T-helper 17 cell (primary cell): ENCODE measurements around the gene GIMAP6. TPM values are rescaled to one million over a fixed set of nuclear protein-coding genes. Genes with fewer than 3 reads are reported as not detected.
"Not testable (repeated sequence)": the region's sequence is repeated elsewhere in the genome, so short reads cannot be mapped to it uniquely, and the experiment has no call there.

Experiments
- ATAC-seq: fragments of 150-1000 bp; cut with Tn5 transposase; 2 replicates; pipeline ENCODE4 v1.10.0; 2021; ENCODE audit warnings: mild to moderate bottlenecking, moderate library complexity
- DNase-seq, 3 donors: peaks; one replicate each; pipeline versions ENCODE4 v3.0.0 to v3.0.0-alpha.2; 2020 to 2021
- H3K9me3 ChIP-seq: one replicate; pipeline ENCODE4 v1.7.0; 2013; ENCODE audit warnings: low read length, mild to moderate bottlenecking; ENCODE audit not compliant: control insufficient read depth, poor library complexity, severe bottlenecking
- H3K27ac Mint-ChIP-seq: one replicate; pipeline ENCODE4 v1.8.0; 2022; ENCODE audit warnings: mild to moderate bottlenecking, moderate library complexity, mixed read lengths
- H3K27me3 Mint-ChIP-seq: one replicate; pipeline ENCODE4 v1.8.0; 2022; ENCODE audit warnings: mixed read lengths
- H3K36me3 Mint-ChIP-seq: one replicate; pipeline ENCODE4 v1.8.0; 2022; ENCODE audit warnings: low read depth, mixed read lengths
- H3K4me1 Mint-ChIP-seq: one replicate; pipeline ENCODE4 v1.8.0; 2022; ENCODE audit warnings: mild to moderate bottlenecking, mixed read lengths
- H3K4me3 Mint-ChIP-seq: one replicate; pipeline ENCODE4 v1.8.0; 2022; ENCODE audit warnings: mild to moderate bottlenecking, moderate library complexity, mixed read lengths
- total RNA-seq, 4 donors: library from RNA in 2 of 4; stranded (reverse) in 2 of 4; gene quantifications; one replicate each; pipeline ENCODE4 v1.2.3 and lab custom pipeline; 2022 to 2026

Gene GIMAP6
- total RNA-seq, 2 donors from 2014 or later, result 25.5 to 48.3 TPM

GRCh38 chr7:150631084-150631826 is 930 bp downstream of the GIMAP6 start:
- peak overlapping the region; percentile 93 for H3K27ac Mint-ChIP-seq
- H3K4me3 Mint-ChIP-seq, result peak overlapping the region; percentile 94
- H3K4me1 Mint-ChIP-seq, result peaks cover 45% of the 10 kb centered on the region
- peaks cover 18% of the 10 kb centered on the region for H3K36me3 Mint-ChIP-seq
- ATAC-seq (peak; percentile 78), DNase-seq (no peak)
- peaks cover 4% of the 10 kb centered on the region for H3K9me3 ChIP-seq
- H3K27me3 Mint-ChIP-seq, result no peaks in the 10 kb centered on the region

GRCh38 chr7:150629347-150629746 is 2.8 kb downstream of the GIMAP6 start:
- H3K9me3 ChIP-seq, result peaks cover 4% of the 10 kb centered on the region
- Mint-ChIP-seq H3K4me3 (no peak overlapping the region), H3K27ac (no peak overlapping the region), H3K4me1 (peaks cover 36% of the 10 kb centered on the region), H3K36me3 (peaks cover 18% of the 10 kb centered on the region), H3K27me3 (no peaks in the 10 kb centered on the region)
- ATAC-seq, result no peak
- DNase-seq, result no peak

GRCh38 chr7:150627959-150628358 is 4.2 kb downstream of the GIMAP6 start:
- Mint-ChIP-seq H3K36me3 (peaks cover 18% of the 10 kb centered on the region), H3K4me1 (peaks cover 32% of the 10 kb centered on the region), H3K27me3 (no peaks in the 10 kb centered on the region), H3K27ac (no peak overlapping the region), H3K4me3 (no peak overlapping the region)
- DNase-seq (no peak), ATAC-seq (no peak)
- peaks cover 4% of the 10 kb centered on the region for H3K9me3 ChIP-seq

DNA sequence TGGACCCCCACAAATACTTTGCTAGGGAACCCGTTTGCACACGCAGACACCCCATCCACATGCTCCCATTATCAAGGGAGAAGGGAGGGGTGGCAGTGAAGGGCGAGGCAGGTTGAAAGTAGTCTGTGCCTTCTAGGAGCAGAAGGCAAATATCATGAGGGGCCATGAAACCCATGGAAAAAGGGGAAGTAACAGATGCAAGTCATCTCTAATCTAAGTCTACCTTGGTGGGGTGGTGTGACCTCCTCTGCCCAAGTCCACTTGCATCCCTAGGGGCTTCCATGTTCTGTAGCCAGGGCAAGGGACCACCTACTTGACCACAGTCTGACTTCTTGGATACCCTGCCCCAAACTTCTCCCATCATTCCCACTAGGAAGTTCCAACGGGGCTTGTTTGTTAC is 5.5 kb downstream of the GIMAP6 start:
- peak overlapping the region; percentile 10 for H3K27ac Mint-ChIP-seq
- H3K27me3 Mint-ChIP-seq, result no peaks in the 10 kb centered on the region
- peaks cover 14% of the 10 kb centered on the region for H3K36me3 Mint-ChIP-seq
- no peak overlapping the region for H3K4me3 Mint-ChIP-seq
- DNase-seq, result no peak
- no peak for ATAC-seq
- H3K9me3 ChIP-seq, result peaks cover 4% of the 10 kb centered on the region
- peaks cover 25% of the 10 kb centered on the region for H3K4me1 Mint-ChIP-seq

DNA sequence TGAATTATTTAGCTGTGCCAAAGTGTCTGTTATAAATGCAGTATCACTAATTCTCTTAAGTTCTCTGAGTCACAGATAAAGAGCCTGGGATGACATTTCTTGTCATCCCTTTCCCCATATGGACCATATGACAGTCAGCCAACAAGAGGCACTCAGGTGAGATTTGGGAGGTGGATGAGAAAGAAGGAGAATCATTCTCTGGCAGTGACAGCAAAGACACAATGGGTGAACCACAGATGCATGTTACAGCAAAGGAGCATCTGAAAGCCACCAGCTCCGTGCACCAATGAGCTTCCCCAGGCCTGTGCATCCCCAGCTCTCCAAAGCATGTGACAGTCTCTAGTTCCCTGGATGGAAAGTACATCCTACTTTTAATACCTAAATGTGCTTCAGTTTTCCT is 10.8 kb downstream of the GIMAP6 start:
- Mint-ChIP-seq H3K36me3 (no peaks in the 10 kb centered on the region), H3K27me3 (no peaks in the 10 kb centered on the region), H3K27ac (peak overlapping the region; percentile 86), H3K4me3 (peak overlapping the region; percentile 25), H3K4me1 (peaks cover 22% of the 10 kb centered on the region)
- peak; percentile 37 for ATAC-seq
- no peaks in the 10 kb centered on the region for H3K9me3 ChIP-seq
- no peak for DNase-seq

DNA sequence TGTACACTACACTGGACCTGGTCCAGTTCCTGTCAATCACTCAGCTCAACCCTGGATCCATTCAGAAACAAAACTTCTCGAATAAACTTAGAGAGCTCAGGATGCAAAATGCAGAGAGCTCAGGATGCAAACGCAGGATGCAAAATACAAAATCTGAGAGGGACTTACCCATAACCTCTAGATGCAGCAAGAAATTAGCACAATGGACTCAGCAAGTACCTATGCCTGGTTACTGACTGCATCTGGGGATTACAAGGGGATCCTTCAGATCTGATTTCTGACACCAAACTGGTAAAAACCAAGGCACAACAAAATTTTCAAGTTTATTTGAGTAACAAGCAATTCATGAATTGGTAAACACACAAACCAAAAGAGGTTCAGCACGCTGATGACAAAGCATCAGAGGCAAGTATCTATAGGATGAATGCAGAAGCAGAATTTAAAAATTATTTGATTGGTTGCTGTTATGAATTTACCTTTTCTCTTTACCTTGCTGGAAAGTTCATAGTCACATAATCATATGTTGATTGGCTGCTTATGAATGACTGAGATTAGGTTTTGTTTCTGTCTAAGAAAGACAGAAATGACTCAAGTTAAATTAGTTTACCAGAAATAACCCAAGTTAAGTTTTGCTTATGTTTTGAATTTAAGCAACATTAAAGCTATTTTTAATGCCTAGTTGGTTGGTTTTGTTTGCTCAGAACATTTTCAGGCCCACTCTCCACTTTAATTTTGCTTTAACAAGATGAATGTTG is 11.4 kb downstream of the GIMAP6 start:
- H3K36me3 Mint-ChIP-seq, result no peaks in the 10 kb centered on the region

GRCh38 chr7:150620061-150620460 is 12.1 kb downstream of the GIMAP6 start:
- Mint-ChIP-seq H3K36me3 (no peaks in the 10 kb centered on the region), H3K27ac (peak overlapping the region; percentile 86), H3K4me3 (no peak overlapping the region), H3K4me1 (peaks cover 22% of the 10 kb centered on the region), H3K27me3 (no peaks in the 10 kb centered on the region)
- DNase-seq (no peak), ATAC-seq (no peak)
- no peaks in the 10 kb centered on the region for H3K9me3 ChIP-seq

More for the DNA sequence above, 11.4 kb downstream of the GIMAP6 start:
- no peak for DNase-seq
- no peaks in the 10 kb centered on the region for H3K27me3 Mint-ChIP-seq
- peak overlapping the region; percentile 25 for H3K4me3 Mint-ChIP-seq
- peak; percentile 60 for ATAC-seq
- peak overlapping the region; percentile 86 for H3K27ac Mint-ChIP-seq
- H3K9me3 ChIP-seq, result no peaks in the 10 kb centered on the region
- H3K4me1 Mint-ChIP-seq, result peaks cover 22% of the 10 kb centered on the region

- DNase-seq, H3K36me3 Mint-ChIP-seq, H3K9me3 ChIP-seq, H3K27me3 Mint-ChIP-seq, ATAC-seq: not testable (repeated sequence)
- peak overlapping the region; percentile 47 for H3K4me3 Mint-ChIP-seq
- peak overlapping the region; percentile 60 for H3K27ac Mint-ChIP-seq
- peaks cover 27% of the 10 kb centered on the region for H3K4me1 Mint-ChIP-seq
These were observed 16.9 kb downstream of the GIMAP6 start for GRCh38 chr7:150615221-150615755.

GRCh38 chr7:150614426-150614825 is 17.8 kb downstream of the GIMAP6 start:
- not testable (repeated sequence) for H3K27me3 Mint-ChIP-seq, H3K36me3 Mint-ChIP-seq, DNase-seq, H3K9me3 ChIP-seq, ATAC-seq
- peak overlapping the region; percentile 47 for H3K4me3 Mint-ChIP-seq
- peaks cover 22% of the 10 kb centered on the region for H3K4me1 Mint-ChIP-seq
- peak overlapping the region; percentile 60 for H3K27ac Mint-ChIP-seq

GRCh38 chr7:150613880-150614279 is 18.3 kb downstream of the GIMAP6 start:
- H3K4me1 Mint-ChIP-seq, result peaks cover 22% of the 10 kb centered on the region
- ATAC-seq, result no peak
- H3K27ac Mint-ChIP-seq, result no peak overlapping the region
- DNase-seq, result no peak
- H3K27me3 Mint-ChIP-seq, result no peaks in the 10 kb centered on the region
- H3K4me3 Mint-ChIP-seq, result peak overlapping the region; percentile 3
- H3K9me3 ChIP-seq, result peaks cover 3% of the 10 kb centered on the region
- no peaks in the 10 kb centered on the region for H3K36me3 Mint-ChIP-seq

- DNase-seq (no peak), ATAC-seq (no peak)
- H3K27ac Mint-ChIP-seq, result no peak overlapping the region
These were observed 19.3 kb downstream of the GIMAP6 start for GRCh38 chr7:150612925-150613324.

GRCh38 chr7:150610233-150610632 is 22.0 kb downstream of the GIMAP6 start:
- Mint-ChIP-seq H3K4me3 (no peak overlapping the region), H3K4me1 (peaks cover 33% of the 10 kb centered on the region), H3K36me3 (no peaks in the 10 kb centered on the region), H3K27me3 (no peaks in the 10 kb centered on the region), H3K27ac (no peak overlapping the region)
- ATAC-seq, result no peak
- H3K9me3 ChIP-seq, result peaks cover 3% of the 10 kb centered on the region
- no peak for DNase-seq

More at GRCh38 chr7:150612925-150613324, 19.3 kb downstream of the GIMAP6 start:
- H3K27me3 Mint-ChIP-seq, result no peaks in the 10 kb centered on the region
- H3K4me1 Mint-ChIP-seq, result peaks cover 26% of the 10 kb centered on the region
- H3K9me3 ChIP-seq, result peaks cover 3% of the 10 kb centered on the region
- no peaks in the 10 kb centered on the region for H3K36me3 Mint-ChIP-seq
- H3K4me3 Mint-ChIP-seq, result no peak overlapping the region

DNA sequence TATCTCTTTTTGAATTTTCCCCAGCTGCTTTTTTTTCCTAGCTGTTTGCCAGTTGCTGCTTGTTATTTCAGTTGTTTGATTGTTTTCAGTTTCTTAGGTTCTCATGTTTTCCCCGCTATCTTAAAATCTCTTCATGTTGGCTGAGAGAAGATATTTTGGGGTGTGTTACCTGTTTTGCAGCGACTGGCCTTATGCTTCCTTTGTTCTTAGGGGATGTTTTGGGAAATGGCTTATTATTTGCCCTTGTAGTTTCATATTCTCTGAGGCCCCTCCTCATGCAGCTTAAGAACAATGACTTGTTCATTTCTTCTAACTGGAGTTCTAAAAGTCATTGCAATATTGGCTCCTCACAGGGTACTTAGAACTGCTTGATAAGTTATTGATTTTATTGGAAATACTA is 28.6 kb downstream of the GIMAP6 start:
- not testable (repeated sequence) for DNase-seq, H3K9me3 ChIP-seq, H3K36me3 Mint-ChIP-seq, H3K27me3 Mint-ChIP-seq
- peak; percentile 64 for ATAC-seq
- peak overlapping the region; percentile 6 for H3K27ac Mint-ChIP-seq
- peak overlapping the region; percentile 16 for H3K4me3 Mint-ChIP-seq
- peaks cover 23% of the 10 kb centered on the region for H3K4me1 Mint-ChIP-seq
